ENCODE data around the gene CCDC34.

- no peak for TF ChIP-seq POLR2A (IDR thresholded peaks at IDR 0.05)
- TF ChIP-seq CTCF (IDR thresholded peaks at IDR 0.05), result no peak
These were observed 13.1 kb downstream of the CCDC34 start for GRCh38 chr11:27349919-27350318.

All from Peyer's patch (tissue), 4 donors.